ENCODE results near the gene MCTP1. TPM values are rescaled to one million over a fixed set of nuclear protein-coding genes. Genes with fewer than 3 reads are reported as not detected.

The MCTP1 gene
- total and polyA plus RNA-seq, 10 of the 15 experiments (the other 5 are each of a cell fraction or from before 2014, with no cell fraction given): 12.6 to 45.9 (median 18.8) TPM

DNA sequence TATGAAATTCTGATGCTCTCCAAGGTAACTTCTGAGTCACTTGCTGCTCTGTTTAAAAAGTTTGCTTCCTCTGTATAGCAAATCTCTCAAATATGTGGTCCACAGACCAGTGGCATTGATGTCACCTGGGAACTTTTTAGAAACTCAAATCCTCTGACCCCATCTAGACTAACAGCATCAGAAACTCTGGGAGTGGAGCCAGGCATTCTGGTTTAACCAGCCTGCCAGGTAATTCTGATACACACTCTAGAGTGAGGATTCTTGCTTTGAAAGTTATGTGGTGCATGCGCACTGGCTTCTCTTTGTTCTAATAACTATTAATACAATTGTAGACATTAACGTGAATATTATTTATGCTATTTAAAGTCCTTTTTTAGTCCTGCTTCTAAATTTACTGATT lies 368.3 kb downstream of the MCTP1 start:
- no peak for DNase-seq (ENCODE audit: low read depth, low spot score)
- BruUV-seq (replicated peaks): no TSS peak

More for the DNA sequence above, 368.3 kb downstream of the MCTP1 start:
- in situ Hi-C loops (cut with MboI) (no loop called here), intact Hi-C loops (cut with micrococcal nuclease; ENCODE audit: unreplicated experiment) (no loop called here)
- CTCF ChIA-PET: interaction anchor here (1.4 kb wide), 1 partner anchor 11 kb away, joined by 5 read pairs; no protein-coding TSS in a partner anchor
- H2AFZ ChIP-seq (ENCODE audit: control insufficient read depth, low read depth, low read length): no peak overlapping the region
- FAIRE-seq: no peak
- H3K27ac ChIP-seq (ENCODE audit: control insufficient read depth, insufficient read depth): no peak overlapping the region
- no peak overlapping the region for H3K9ac ChIP-seq (ENCODE audit: control insufficient read depth, insufficient read depth, low read length)
- POLR2A ChIA-PET: no interaction called here
- no peak for ATAC-seq
- no peaks in the 10 kb centered on the region for H3K36me3 ChIP-seq (ENCODE audit: control insufficient read depth in 2 of 2, insufficient read depth in 2 of 2, low read length in 1 of 2)
- TF ChIP-seq MYB (IDR thresholded peaks at IDR 0.05; ENCODE audit: borderline replicate concordance, low read depth, low read length) (no peak), HDAC2 (IDR thresholded peaks at IDR 0.05) (no peak), RFX5 (IDR thresholded peaks at IDR 0.05; ENCODE audit: low read depth, low read length) (no peak), IKZF2 (IDR thresholded peaks at IDR 0.05) (no peak), ZSCAN29 (IDR thresholded peaks at IDR 0.05) (no peak), ZNF384 (IDR thresholded peaks at IDR 0.05; ENCODE audit: borderline replicate concordance, low read depth, low read length) (no peak), LARP7 (IDR thresholded peaks at IDR 0.05) (no peak), ASH2L (IDR thresholded peaks at IDR 0.05; ENCODE audit: borderline replicate concordance, low read depth) (no peak), POLR2AphosphoS5 (IDR thresholded peaks at IDR 0.05; ENCODE audit: low read length) (no peak)
- TF ChIP-seq, protein P1, sequence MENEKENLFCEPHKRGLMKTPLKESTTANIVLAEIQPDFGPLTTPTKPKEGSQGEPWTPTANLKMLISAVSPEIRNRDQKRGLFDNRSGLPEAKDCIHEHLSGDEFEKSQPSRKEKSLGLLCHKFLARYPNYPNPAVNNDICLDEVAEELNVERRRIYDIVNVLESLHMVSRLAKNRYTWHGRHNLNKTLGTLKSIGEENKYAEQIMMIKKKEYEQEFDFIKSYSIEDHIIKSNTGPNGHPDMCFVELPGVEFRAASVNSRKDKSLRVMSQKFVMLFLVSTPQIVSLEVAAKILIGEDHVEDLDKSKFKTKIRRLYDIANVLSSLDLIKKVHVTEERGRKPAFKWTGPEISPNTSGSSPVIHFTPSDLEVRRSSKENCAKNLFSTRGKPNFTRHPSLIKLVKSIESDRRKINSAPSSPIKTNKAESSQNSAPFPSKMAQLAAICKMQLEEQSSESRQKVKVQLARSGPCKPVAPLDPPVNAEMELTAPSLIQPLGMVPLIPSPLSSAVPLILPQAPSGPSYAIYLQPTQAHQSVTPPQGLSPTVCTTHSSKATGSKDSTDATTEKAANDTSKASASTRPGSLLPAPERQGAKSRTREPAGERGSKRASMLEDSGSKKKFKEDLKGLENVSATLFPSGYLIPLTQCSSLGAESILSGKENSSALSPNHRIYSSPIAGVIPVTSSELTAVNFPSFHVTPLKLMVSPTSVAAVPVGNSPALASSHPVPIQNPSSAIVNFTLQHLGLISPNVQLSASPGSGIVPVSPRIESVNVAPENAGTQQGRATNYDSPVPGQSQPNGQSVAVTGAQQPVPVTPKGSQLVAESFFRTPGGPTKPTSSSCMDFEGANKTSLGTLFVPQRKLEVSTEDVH (IDR thresholded peaks at IDR 0.05; ENCODE audit: low read depth, partially characterized antibody): no peak
- TF ChIP-seq, protein P2, sequence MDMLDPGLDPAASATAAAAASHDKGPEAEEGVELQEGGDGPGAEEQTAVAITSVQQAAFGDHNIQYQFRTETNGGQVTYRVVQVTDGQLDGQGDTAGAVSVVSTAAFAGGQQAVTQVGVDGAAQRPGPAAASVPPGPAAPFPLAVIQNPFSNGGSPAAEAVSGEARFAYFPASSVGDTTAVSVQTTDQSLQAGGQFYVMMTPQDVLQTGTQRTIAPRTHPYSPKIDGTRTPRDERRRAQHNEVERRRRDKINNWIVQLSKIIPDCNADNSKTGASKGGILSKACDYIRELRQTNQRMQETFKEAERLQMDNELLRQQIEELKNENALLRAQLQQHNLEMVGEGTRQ (IDR thresholded peaks at IDR 0.05; ENCODE audit: borderline replicate concordance, low read depth, low read length): no peak
- no peak overlapping the region for H3K4me3 ChIP-seq
- SMC1A ChIA-PET (ENCODE audit: uncharacterized antibody, unreplicated experiment): no interaction called here
- RAD21 ChIA-PET (ENCODE audit: unreplicated experiment): no interaction called here
- H3K79me2 ChIP-seq (ENCODE audit: control insufficient read depth, insufficient read depth, low read length): no peaks in the 10 kb centered on the region
- H3K9me3 ChIP-seq (replicated peaks; ENCODE audit: control insufficient read depth, insufficient read depth, low read length): no peaks in the 10 kb centered on the region
- H4K20me1 ChIP-seq (ENCODE audit: control insufficient read depth, insufficient read depth): no peaks in the 10 kb centered on the region
- no peak overlapping the region for H3K4me2 ChIP-seq (ENCODE audit: control insufficient read depth, insufficient read depth)
- no peaks in the 10 kb centered on the region for H3K27me3 ChIP-seq (replicated peaks in 1 of 2; ENCODE audit: control insufficient read depth in 2 of 2, insufficient read depth in 2 of 2, low read length in 1 of 2)
- H3K4me1 ChIP-seq (ENCODE audit: control insufficient read depth, insufficient read depth, low read length): no peaks in the 10 kb centered on the region
- 50% methylated on average over 2 of the region's 2 CpGs for WGBS (ENCODE audit: insufficient coverage, insufficient replicate concordance, low lambda C conversion rate, missing lambda C conversion rate)

All from GM12878 (cell line).